Measurements from ENCODE around the gene PRODH. TPM values are rescaled to one million over a fixed set of nuclear protein-coding genes. Genes with fewer than 3 reads are reported as not detected.
"Not testable (repeated sequence)": the region's sequence is repeated elsewhere in the genome, so short reads cannot be mapped to it uniquely, and the experiment has no call there.

The PRODH gene
- total RNA-seq, 1 experiment from 2014 or later = 6.6 TPM

GRCh38 chr22:18968011-18968749, 32.1 kb upstream of the PRODH start:
- DNase-seq (ENCODE audit: low spot score) = no peak

GRCh38 chr22:18967391-18968010, 31.4 kb upstream of the PRODH start:
- DNase-seq (ENCODE audit: low spot score) = peak; percentile 33

GRCh38 chr22:18966748-18967147, 30.7 kb upstream of the PRODH start:
- no peak for DNase-seq (ENCODE audit: low spot score)

- no peak for DNase-seq (ENCODE audit: low spot score)
Measured at GRCh38 chr22:18965526-18966421, 29.7 kb upstream of the PRODH start.

GRCh38 chr22:18964501-18965265, 28.6 kb upstream of the PRODH start:
- DNase-seq (ENCODE audit: low spot score) = not testable (repeated sequence)

GRCh38 chr22:18964051-18964450, 28.0 kb upstream of the PRODH start:
- DNase-seq (ENCODE audit: low spot score) = not testable (repeated sequence)

- no peak for DNase-seq (ENCODE audit: low spot score)
Measured at GRCh38 chr22:18962308-18962635, 26.2 kb upstream of the PRODH start.

- DNase-seq (ENCODE audit: low spot score) = not testable (repeated sequence)
Measured at GRCh38 chr22:18961632-18962307, 25.7 kb upstream of the PRODH start.

- not testable (repeated sequence) for DNase-seq (ENCODE audit: low spot score)
Measured at GRCh38 chr22:18961201-18961600, 25.1 kb upstream of the PRODH start.

- DNase-seq (ENCODE audit: low spot score) = not testable (repeated sequence)
Measured at GRCh38 chr22:18960166-18960820, 24.2 kb upstream of the PRODH start.

- not testable (repeated sequence) for DNase-seq (ENCODE audit: low spot score)
Measured at GRCh38 chr22:18959741-18960140, 23.6 kb upstream of the PRODH start.

GRCh38 chr22:18959266-18959665, 23.2 kb upstream of the PRODH start:
- not testable (repeated sequence) for DNase-seq (ENCODE audit: low spot score)

- DNase-seq (ENCODE audit: low spot score) = peak; percentile 77
Measured at GRCh38 chr22:18958738-18959137, 22.6 kb upstream of the PRODH start.

- DNase-seq (ENCODE audit: low spot score) = not testable (repeated sequence)
Measured at GRCh38 chr22:18958321-18958705, 22.2 kb upstream of the PRODH start.

- not testable (repeated sequence) for DNase-seq (ENCODE audit: low spot score)
Measured at GRCh38 chr22:18957621-18958320, 21.7 kb upstream of the PRODH start.

GRCh38 chr22:18956956-18957355, 20.9 kb upstream of the PRODH start:
- DNase-seq (ENCODE audit: low spot score) = not testable (repeated sequence)

GRCh38 chr22:18956121-18956895, 20.2 kb upstream of the PRODH start:
- not testable (repeated sequence) for DNase-seq (ENCODE audit: low spot score)

- no peak for DNase-seq (ENCODE audit: low spot score)
Measured at GRCh38 chr22:18955696-18956095, 19.6 kb upstream of the PRODH start.

GRCh38 chr22:18954990-18955571, 19.0 kb upstream of the PRODH start:
- DNase-seq (ENCODE audit: low spot score) = no peak
